Upper lobe of right lung (tissue), 1 donor: Measurements from ENCODE around the gene API5. TPM values are rescaled to one million over a fixed set of nuclear protein-coding genes. Genes with fewer than 3 reads are reported as not detected.

Source experiments
- ATAC-seq: fragments of 200-7000 bp; cut with Tn5 transposase; one replicate; pipeline ENCODE4 v1.9.1; 2020; ENCODE audit warnings: mild to moderate bottlenecking, moderate library complexity
- DNase-seq: peaks from one replicate; pipeline ENCODE4 v3.0.0-alpha.2; 2020
- H3K27ac ChIP-seq: fragments of 200-600 bp; one replicate; pipeline ENCODE4 v1.8.0; 2022
- H3K27me3 ChIP-seq: fragments of 200-600 bp; one replicate; pipeline ENCODE4 v1.8.0; 2022; ENCODE audit warnings: mild to moderate bottlenecking
- H3K36me3 ChIP-seq: fragments of 200-600 bp; one replicate; pipeline ENCODE4 v1.8.0; 2022
- H3K4me1 ChIP-seq: fragments of 200-600 bp; one replicate; pipeline ENCODE4 v1.8.0; 2022
- H3K4me3 ChIP-seq: fragments of 200-600 bp; one replicate; pipeline ENCODE4 v1.8.0; 2022; ENCODE audit warnings: mild to moderate bottlenecking
- H3K9me3 ChIP-seq: fragments of 200-600 bp; one replicate; pipeline ENCODE4 v1.8.0; 2022
- CTCF ChIP-seq: fragments of 200-600 bp; IDR thresholded peaks from one replicate; pipeline ENCODE4 v1.8.0; 2022; ENCODE audit warnings: antibody characterized with exemption
- intact Hi-C: fragments of 100-400 bp; cut with DNase I; formaldehyde crosslinking; loops from one replicate; pipeline ENCODE4 v1.11.0; 2022
- total RNA-seq: library from RNA; stranded (reverse); fragmentation: NEBNext Ultra II Directional; extraction: Animal tissue kit (Norgen Biotek cat#: 25700); gene quantifications from one replicate; pipeline ENCODE4 v1.2.1, GENCODE V29; 2021
- donor health status: DM: no; HTN: yes; CAD: no; lungs with severe emphysema.

Gene API5
- total RNA-seq, 1 donor from 2014 or later = 76.5 TPM

DNA sequence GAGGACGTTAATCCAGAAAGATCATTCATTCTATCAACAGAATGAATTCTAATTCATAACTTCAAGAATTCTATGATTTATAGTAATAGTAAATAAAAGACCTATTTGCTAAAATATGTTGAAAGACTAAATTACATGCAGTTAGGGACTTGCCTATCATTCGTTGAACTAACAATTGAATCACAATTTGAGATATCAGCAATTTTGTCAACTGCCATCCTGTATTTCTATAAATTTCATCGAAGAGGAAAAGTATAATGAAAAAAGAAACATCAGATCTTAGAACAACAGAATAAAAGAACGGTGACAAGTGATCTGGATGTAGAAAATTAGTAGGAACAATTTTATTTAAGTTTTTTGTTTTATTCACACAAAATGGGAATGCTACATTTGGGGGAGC, 42.5 kb downstream of the API5 start:
- DNase-seq (no peak), ATAC-seq (no peak)
- no peaks in the 10 kb centered on the region for H3K27me3 ChIP-seq
- no peaks in the 10 kb centered on the region for H3K36me3 ChIP-seq
- H3K27ac ChIP-seq = no peak overlapping the region
- no peaks in the 10 kb centered on the region for H3K9me3 ChIP-seq
- H3K4me3 ChIP-seq = no peak overlapping the region
- H3K4me1 ChIP-seq = no peaks in the 10 kb centered on the region
- TF ChIP-seq CTCF = no peak
- intact Hi-C loops = no loop called here

DNA sequence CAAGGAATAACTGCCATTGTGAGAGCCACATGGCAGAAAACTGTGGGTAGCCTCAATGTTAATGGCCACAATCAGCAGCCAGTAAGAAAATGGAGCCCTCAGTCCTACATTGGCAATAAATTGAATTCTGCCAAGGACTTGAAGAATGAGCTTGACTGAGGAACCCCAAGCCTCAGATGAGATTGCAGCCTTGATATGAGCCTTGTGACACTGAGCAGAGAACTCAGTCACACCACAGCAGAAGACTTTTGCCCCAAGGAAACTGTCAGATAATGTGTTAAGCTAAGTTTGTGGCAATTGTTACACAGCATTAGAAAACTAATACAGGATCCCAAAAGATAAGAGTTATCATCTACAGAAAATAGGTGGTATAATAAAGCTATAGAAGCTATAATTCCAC, 44.5 kb downstream of the API5 start:
- H3K27me3 ChIP-seq = no peaks in the 10 kb centered on the region
- H3K9me3 ChIP-seq = no peaks in the 10 kb centered on the region
- no peak for TF ChIP-seq CTCF
- no peak for ATAC-seq
- H3K36me3 ChIP-seq = no peaks in the 10 kb centered on the region
- DNase-seq = no peak
- H3K4me3 ChIP-seq = no peak overlapping the region
- H3K4me1 ChIP-seq = peaks cover 16% of the 10 kb centered on the region
- intact Hi-C loops = no loop called here
- H3K27ac ChIP-seq = no peak overlapping the region

- Histone ChIP-seq H3K4me1 (peaks cover 16% of the 10 kb centered on the region), H3K9me3 (no peaks in the 10 kb centered on the region), H3K4me3 (peak overlapping the region; percentile 95), H3K27ac (peak overlapping the region; percentile 93), H3K36me3 (no peaks in the 10 kb centered on the region), H3K27me3 (no peaks in the 10 kb centered on the region)
- no peak for TF ChIP-seq CTCF
- no peak for DNase-seq
- no peak for ATAC-seq
- intact Hi-C loops = no loop called here
Observed at GRCh38 chr11:43358279-43358800, 46.5 kb downstream of the API5 start.

- peak within 1 kb of the TSS; percentile 95 for H3K4me3 ChIP-seq
- H3K4me1 ChIP-seq = peaks cover 16% of the 10 kb centered on the region
- no peaks in the 10 kb centered on the region for H3K36me3 ChIP-seq
- intact Hi-C loops = no loop called here
- H3K27me3 ChIP-seq = no peaks in the 10 kb centered on the region
- ATAC-seq (peak; percentile 99), DNase-seq (peak; percentile 98)
- H3K9me3 ChIP-seq = no peaks in the 10 kb centered on the region
- H3K27ac ChIP-seq = peak within 1 kb of the TSS; percentile 93
- no peak for TF ChIP-seq CTCF
Observed at GRCh38 chr11:43358801-43359421, 47.1 kb downstream of the API5 start, which contains the start of gene TTC17. Gene TTC17 (plus strand): TSS chr11:43358920. CDS start chr11:43358955, 35 bp downstream.

GRCh38 chr11:43359422-43359818, 47.6 kb downstream of the API5 start:
- Histone ChIP-seq H3K4me1 (peaks cover 16% of the 10 kb centered on the region), H3K4me3 (peak overlapping the region; percentile 95), H3K36me3 (no peaks in the 10 kb centered on the region), H3K27ac (peak overlapping the region; percentile 93), H3K9me3 (no peaks in the 10 kb centered on the region), H3K27me3 (no peaks in the 10 kb centered on the region)
- ATAC-seq = peak; percentile 15
- TF ChIP-seq CTCF = no peak
- intact Hi-C loops = no loop called here
- DNase-seq = no peak
